Stimulated activated CD4-positive, alpha-beta T cell treated with anti-CD3 and anti-CD28 coated beads, Interleukin-15, amount 100 ng/mL, for 48 hours (primary cell): ENCODE measurements around the gene DNAH3.
A peak's percentile ranks its signal among the peaks of the same experiment; 100 is the strongest.
"Not testable (repeated sequence)": the region's sequence is repeated elsewhere in the genome, so short reads cannot be mapped to it uniquely, and the experiment has no call there.

Experiments used
- DNase-seq, 2 donors: peaks; one replicate each; pipeline ENCODE4 v3.0.0-alpha.2; 2020; ENCODE audit warnings: low read depth in 2 of 2

Gene DNAH3

DNA sequence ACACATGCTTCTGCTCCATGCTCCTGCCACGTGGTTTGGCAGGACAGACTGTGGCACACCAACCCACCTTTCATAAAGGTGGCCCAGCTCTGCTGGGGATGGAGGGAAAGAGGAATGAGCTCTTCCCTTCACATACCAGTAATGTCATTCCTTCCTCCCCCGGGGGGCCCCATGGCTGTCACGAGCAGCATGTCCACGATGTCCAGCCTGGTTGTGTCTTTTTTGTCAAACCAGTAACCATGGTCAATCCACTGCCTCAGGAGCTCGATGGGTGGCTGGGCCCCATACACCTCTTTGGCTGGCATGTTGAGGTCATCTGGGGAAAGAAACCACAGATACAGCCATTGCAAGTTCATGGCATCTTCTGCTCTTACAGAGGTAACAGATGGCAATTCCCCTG is 153.5 kb downstream of the DNAH3 start:
- DNase-seq = no peak

DNA sequence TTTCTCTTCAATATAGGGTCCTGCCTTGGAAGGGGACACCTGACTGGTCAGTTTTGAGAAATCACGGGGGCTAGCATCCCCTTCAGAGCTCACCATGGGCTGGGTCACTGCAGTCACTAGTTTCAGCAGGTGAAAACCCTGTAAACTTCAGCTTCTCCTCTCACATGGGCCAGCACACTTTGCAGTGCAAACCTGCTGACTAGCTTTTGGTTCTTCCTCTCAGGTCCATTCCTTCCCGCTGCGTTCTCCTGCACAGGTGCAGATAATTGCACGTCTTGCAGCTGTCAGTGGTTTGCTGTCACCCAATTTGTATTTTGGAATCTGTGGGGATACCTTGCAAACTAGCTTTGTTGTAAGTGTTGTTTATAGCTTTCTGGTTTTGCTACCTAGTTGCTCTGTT is 154.9 kb downstream of the DNAH3 start:
- DNase-seq = no peak

DNA sequence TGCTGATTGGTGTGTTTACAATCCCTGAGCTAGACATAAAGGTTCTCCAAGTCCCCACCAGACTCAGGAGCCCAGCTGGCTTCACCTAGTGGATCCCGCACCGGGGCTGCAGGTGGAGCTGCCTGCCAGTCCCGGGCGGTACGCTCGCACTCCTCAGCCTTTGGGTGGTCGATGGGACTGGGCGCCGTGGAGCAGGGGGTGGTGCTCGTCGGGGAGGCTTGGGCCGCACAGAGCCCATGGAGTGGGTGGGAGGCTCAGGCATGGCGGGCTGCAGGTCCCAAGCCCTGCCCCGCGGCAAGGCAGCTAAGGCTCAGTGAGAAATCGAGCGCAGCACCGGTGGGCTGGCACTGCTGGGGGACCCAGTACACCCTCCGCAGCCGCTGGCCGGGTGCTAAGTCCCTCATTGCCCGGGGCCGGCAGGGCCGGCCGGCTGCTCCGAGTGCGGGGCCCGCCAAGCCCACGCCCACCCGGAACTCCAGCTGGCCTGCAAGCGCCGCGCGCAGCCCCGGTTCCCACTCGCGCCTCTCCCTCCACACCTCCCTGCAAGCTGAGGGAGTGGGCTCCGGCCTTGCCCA is 161.1 kb downstream of the DNAH3 start:
- not testable (repeated sequence) for DNase-seq

DNA sequence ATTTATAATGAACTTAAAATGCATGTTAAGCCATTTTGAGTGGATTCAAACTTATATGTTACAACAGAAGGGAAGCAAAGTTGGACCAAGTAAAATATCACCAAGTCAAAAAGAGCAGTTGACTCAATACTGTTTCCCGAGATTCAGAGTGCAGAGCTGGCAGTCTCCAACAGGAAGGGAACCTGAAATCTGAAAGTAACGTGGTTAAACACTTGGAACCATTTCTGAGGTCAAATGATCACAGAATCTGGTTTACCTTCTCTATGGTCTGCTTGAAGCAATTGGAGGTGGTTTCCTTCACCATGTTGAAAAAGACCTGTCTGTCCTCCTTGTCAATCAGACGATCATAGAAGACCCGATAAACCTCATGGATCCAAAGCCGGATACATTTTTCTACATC is 163.6 kb downstream of the DNAH3 start:
- DNase-seq = no peak

DNA sequence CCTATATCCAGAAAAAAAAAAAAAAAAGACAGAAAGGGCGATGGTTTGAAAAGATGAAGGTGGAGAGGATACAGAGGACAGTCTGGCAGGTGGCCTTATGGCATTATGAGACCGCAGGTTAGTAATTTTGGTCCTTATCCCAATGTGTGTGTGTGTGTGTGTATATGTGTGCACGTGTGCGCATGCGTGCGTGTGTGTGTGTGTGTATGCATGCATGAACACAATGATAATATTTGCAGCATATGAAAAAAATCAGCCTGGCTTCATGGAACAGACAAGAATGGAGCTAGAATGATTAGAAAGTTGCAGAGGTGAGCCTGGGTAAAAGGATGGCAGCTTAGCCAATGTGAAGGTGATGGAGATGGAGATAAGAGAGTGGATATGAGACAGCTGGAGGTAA is 166.6 kb downstream of the DNAH3 start:
- DNase-seq = no peak

DNA sequence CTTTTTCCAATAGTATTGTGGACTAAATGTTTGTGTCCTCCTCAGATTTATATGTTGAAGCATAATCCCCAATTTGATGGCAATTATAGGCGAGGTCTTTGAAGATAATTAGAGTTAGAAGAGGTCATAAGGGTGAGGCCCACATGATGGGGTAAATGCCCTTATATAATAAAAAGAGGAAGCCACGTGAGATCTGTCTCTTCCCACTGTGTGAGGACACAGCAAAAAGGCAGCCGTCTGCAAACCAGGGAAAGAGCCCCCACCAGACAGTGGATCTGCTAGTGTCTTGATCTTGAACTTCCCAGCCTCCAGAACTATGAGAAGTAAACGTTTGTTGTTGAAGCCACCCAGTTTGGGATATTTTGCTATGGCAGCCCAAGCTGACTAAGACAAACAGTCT is 174.1 kb downstream of the DNAH3 start:
- DNase-seq = no peak

DNA sequence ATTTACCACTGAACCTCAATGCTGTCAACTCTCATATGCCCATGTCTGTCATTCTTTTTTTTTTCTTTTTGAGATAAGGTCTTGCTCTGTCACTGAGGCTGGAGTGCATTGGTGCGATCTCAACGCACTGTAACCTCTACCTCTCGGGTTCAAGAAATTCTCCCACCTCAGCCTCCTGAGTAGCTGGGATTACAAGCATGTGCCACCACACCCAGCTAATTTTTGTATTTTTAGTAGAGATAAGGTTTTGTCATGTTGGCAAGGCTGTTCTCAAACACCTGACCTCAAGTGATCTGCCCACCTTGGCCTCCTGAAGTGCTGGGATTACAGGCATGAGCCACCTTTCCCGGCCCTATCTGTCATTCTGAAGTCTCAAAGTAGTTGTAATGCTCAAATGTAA is 177.4 kb downstream of the DNAH3 start:
- DNase-seq = not testable (repeated sequence)

DNA sequence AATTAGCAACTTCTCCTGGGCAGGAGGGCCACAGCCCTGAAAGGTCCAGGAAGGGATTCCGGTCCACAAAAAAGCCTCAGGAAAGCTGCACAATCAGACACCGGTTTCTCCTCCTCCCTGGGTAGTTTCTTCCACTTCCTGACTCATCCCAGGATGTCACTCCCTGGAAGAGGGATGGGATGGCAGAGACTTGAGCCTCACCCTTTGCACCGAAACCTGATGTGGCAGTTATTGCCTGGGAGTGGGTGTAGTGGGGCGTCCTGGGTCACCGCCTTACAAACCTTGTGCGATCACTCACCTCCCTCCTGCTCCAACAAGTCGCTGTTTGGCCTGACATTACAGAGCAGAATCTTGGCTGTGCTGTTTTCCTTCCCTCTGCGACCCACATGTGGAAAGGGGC is 179.2 kb downstream of the DNAH3 start:
- no peak for DNase-seq

DNA sequence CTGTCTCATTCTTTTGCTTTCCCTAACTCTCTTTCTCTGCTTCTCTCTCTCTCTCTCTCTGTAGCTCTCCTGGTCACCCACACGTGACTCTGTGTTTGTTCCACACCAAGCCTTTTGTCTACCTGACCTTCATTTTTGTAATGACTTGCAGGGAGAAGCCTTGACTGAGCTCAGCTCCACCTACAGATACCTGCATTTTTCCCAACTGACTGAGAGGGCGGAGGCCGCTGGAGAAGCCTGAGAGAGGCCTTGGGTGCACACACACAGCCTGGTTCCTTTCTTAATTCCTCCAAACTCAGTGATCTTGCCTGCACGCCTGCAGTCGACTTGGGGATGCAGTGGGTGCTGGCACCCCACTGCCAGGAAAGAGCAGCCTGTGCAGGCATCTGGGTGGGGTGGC is 181.3 kb downstream of the DNAH3 start:
- no peak for DNase-seq

DNA sequence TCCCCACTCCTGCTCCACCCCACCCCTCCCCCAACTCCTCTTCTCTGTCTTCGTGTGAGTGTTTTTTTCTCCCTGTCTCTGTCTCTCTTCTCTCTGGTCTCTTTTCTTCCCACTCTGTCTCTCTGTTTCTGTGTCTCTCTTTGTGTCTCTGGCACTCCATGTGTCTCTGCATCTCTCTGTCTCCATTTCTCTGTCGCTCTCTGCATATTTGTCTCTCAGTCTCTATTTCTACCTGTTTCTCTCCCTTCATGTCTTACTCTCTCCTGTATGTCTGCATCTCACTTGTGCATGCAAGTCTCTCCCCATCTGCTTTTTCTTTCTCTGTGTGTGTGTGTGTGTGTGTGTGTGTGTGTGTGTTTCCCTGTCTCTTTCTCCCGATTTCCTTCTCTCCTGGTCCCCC is 181.9 kb downstream of the DNAH3 start:
- no peak for DNase-seq

DNA sequence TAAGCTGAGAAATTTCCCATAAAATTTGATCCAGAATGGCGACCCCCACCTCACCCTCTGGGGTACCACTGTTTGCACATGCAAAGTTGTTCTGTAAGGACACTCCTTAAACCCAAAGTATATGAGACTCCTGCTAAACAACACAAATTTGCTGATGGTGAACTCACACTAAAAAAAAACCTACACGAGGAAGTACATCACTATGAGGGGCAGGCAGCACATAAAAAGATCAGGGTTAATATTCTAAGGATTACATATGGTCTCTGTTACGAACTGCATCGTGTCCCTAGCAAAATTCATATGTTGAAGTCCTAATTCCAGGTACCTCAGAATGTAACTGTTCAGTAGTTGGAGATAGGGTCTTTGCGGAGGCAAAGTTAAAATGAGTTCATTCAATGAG is 189.7 kb downstream of the DNAH3 start:
- no peak for DNase-seq

DNA sequence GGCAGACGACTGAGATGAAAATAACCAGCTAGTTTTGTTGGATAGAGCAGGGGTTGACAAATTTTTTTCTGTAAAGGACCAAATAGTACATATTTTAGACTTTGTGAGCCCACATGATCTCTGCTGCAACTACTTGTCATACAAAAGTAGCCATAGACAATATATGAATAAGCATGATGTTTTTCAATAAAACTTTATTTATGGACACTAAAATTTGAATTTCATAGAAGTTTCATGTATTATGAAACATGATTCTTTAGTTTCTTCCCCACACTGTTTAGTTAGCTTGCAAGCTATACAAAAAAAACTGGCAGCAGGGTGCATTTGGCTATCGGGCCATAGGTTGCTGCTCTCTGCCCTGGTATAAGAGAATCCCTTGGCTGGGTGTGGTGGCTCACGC is 193.5 kb downstream of the DNAH3 start:
- DNase-seq = no peak

DNA sequence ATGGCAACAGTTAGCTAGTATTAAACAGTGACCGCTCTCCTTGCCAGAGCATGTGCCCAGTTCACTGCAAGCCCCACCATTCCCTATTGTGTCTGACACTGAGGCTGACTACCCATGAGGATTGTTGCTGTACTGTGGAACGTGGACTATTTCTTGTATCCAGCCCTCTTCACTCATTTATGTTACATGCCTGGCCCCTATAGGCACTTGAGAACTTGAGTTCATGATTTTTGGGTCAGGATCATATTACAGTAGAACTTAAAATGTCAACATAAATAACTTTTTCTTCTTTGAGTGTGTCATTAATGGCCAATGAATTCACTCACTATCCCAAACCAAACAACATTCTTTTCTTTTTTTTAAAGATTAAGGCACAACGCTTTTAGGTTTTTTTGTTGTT is 194.3 kb downstream of the DNAH3 start:
- DNase-seq = no peak

DNA sequence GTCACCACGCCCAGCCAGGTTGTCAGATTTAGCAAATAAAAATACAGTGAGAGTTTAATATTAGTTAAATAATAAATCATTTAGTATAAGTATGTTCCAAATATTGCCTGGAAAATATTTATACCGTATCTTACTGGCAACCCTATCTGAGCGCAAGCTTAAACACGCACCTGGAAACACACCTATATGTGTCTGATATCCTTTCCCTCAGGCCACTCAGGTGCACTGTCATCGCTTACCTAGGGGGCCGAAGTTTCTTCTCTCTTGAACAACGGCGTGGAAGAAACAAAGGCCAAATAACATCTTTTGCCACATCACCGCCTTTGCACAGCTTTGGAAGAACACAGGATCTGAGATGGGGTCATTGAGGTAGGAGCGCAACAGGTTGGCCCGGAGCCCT is 196.1 kb downstream of the DNAH3 start:
- DNase-seq = no peak

DNA sequence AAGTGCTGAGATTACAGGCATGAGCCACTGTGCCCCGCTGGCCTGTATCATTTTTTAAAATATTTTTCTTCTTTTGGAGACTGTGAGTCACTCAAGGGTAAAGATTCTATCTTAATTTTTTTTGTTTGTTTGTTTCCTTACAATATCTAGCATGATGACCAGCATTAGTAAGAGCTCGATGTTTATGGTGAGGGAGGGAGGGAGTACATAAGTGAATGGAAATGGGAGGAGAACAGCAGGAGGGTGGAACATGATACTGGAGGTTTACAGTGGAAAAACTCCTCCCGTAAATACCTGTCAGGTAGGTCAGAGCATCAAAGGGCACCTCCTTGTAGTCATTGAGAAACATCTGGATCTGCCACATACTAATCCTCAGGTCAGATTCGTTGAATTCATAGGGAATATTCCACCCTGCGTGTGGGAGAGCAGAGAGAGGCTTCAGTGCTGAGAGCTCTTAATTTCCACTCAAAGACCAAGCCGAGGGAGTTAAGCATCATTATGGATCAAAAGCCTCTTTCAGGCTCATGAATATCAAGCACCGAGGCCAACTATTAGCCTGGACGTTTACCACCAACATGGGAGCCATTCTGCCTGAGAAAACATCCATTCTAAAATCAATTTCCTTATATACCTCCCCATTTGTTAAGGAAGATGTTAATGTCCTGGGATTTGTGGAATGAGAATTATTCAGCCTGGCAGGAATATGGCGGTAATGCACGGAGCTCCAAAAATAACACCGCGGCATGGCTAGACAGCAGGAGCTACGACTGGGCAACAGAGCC is 198.3 kb downstream of the DNAH3 start:
- DNase-seq = no peak

DNA sequence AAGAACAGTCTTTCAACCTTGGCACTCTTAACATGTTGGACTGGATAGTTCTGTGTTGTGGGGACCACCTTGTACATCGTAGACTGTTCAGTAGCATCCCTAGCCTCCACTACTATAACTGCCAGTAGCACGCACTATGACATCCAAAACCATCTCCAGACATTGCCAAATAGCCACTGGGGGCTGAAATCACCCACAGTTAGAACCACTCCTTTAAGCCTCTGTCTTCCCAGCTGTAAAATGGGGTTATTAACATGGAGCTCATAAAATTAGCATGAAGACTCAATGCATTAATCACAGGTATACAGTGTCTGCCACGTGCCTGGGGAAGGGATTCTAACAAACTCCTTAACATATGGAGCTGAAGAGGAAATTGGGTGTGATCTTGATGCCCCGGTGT is 200.4 kb downstream of the DNAH3 start:
- no peak for DNase-seq

DNA sequence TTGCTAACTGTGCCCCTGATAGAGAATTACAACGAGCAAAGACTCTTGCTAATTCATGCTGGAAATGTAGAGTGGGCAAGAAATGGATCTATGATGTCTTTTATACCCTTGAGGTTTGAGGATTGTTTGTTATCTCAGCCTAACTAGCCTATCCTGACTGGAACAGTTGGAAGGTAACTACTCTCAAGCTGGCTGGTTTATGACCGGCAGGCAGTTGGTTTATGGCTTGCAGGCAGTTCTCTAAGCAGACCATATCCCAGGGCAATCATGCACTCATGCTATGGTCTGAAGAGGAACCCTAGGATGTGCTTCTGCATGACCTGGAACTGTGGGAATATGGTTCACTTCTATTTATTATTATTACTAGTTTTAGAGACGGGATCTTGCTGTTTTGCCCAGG is 201.0 kb downstream of the DNAH3 start:
- no peak for DNase-seq

DNA sequence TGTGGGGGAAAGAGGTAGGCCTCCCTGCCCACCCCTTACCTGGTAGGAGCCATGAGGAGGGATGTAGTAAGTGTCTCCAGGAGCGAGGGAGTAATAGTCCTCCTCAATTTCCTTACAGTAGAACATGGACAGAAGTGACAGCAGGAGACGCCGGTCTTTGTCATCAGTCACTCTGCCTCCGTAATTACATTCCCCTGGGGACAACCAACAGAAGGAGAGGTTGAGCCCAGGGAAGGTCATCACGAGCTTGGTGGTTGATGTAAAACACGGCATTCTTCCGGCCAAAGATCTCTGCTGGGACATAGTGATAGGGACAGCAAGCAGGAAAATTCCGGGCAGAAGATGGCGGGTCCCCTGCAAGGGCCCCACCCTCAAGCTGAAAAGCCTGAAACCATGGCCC is 202.2 kb downstream of the DNAH3 start:
- DNase-seq = no peak

DNA sequence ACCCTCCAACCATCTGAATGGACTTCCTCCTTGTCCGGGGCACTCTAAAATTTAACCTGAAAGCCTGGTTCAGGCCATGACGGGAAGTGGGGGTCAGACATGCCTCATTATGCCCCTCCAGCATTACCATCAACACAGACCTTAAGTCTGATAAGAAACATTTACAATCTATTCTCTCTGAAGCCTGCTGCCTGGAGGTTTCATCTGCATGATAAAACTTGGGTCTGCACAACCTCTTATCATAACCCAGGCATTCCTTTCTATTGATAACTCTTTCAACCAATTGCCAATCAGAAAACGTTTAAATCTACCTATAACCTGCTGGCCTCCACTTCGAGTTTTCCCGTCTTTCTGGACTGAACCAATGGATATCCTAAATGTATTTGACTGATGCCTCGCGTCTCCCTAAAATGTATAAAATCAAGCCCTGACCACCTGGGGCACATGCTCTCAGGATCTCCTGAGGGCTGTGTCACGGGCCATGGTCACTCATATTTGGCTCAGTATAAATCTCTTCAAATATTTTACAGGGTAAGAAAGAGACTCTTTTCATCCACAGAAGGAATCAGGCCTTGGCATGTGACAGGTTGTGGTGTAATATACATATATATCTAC is 204.5 kb downstream of the DNAH3 start:
- no peak for DNase-seq

DNA sequence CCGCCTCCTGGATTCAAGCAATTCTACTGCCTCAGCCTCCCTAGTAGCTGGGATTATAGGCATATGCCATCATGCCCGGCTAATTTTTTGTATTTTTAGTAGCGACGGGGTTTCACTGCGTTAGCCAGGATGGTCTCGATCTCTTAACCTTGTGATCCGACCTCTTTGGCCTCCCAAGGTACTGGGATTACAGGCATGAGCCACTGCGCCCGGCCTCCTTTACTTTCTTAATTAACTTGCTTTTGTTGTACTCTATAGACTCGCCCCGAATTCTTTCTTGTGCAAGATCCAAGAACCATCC is 205.1 kb downstream of the DNAH3 start:
- not testable (repeated sequence) for DNase-seq

DNA sequence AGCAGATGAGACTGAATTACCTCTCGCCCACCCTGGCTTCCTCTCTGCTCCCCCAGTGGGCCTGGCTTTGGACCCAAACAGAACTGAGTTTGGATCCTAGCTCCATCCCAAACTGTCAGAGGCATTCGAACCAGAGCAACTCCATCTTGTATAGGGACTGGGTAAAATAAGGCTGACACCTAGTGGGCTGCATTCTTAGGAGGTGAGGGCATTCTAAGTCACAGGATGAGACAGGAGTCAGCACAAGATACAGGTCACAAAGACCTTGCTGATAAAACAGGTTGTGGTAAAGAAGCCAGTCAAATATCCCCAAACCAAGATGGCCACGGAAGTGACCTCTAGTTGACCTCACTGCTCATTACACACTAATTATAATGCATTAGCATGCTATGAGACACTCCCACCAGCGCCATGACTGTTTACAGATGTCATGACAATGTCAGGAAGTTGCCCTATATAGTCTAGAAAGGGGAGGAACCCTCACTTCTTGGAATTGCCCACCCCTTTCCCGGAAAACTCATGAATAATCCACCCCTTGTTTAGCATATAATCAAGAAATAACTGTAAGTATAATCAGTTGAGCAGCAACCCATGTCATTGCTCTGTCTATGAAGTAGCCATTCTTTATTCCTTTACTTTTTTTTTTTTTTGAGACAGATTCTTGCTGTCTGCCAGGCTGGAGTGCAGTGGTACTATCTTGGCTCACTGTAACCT is 205.6 kb downstream of the DNAH3 start:
- DNase-seq = peak; percentile 57 to 59

DNA sequence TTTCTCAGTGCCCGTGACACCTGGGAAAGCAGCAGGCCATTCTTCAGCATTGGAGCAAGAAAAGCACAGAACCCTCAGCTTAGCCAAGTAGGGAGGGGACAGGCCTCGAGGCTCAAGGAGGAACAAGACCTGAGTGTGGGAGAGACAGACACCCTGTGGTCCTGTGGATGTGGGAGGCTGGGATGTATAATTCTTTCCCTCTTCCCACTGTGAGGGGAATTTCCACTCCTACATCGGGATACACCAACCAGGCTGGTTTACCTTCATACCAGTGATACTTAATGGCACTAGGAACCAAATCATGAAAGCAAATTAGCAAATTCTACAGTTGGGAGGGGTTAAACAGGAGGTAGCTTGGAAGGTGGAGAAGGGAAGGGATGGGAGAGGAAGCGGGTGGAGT is 208.4 kb downstream of the DNAH3 start:
- no peak for DNase-seq

DNA sequence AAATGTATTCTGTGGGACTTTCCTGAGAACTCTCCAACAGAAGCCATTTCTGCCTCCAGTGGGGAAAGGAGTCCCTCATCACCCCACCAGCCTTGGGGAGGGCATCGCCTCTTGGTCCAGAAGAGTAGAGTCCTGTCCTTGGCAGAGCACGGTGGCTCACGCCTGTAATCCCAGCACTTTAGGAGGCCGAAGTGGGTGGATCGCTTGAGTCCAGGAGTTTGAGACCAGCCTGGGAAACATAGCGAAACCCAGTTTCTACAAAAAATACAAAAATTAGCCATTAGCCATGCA is 209.1 kb downstream of the DNAH3 start:
- DNase-seq = no peak
